Right renal cortex interstitium (tissue), 3 donors: ENCODE results near the gene CCL24. TPM values are rescaled to one million over a fixed set of nuclear protein-coding genes. Genes with fewer than 3 reads are reported as not detected.
A peak's percentile ranks its signal among the peaks of the same experiment; 100 is the strongest.
"Not testable (repeated sequence)": the region's sequence is repeated elsewhere in the genome, so short reads cannot be mapped to it uniquely, and the experiment has no call there.

ENCODE experiments used
- DNase-seq, 3 donors: peaks; one replicate each; pipeline ENCODE4 v3.0.0-alpha.2; 2013; ENCODE audit warnings: low read depth in 3 of 3, low spot score in 2 of 3
- polyA plus RNA-seq, 3 donors: library from polyadenylated mRNA; unstranded; fragments of 120-200 nt; gene quantifications; one replicate each; pipeline ENCODE4 v1.2.1, GENCODE V29; 2013; ENCODE audit not compliant: insufficient read length in 3 of 3

Gene CCL24
- polyA plus RNA-seq, 3 donors: 0.36 TPM; not detected in 2

DNA sequence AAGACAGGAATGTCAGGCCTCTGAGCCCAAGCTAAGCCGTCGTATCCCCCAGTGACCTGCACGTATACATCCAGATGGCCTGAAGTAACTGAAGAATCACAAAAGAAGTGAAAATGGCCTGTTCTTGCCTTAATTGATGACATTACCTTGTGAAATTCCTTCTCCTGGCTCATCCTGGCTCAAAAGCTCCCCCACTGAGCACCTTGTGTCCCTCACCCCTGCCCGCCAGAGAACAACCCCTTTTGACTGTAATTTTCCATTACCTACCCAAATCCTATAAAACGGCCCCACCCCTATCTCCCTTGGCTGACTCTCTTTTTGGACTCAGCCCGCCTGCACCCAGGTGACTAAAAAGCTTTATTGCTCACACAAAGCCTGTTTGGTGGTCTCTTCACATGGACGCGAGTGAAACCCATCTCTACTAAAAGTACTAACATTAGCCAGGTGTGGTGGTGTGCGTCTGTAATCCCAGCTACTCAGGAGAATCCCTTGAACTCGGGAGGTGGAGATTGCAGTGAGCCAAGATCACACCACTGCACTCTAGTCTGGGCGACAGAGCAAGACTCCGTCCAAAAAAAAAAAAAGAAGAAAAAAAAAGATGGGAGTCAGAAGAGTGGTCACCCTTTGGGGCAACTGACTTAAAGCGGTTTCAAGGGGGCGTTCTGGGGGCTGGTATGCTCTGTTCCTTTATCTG, 25.3 kb downstream of the CCL24 start:
- DNase-seq: not testable (repeated sequence)

DNA sequence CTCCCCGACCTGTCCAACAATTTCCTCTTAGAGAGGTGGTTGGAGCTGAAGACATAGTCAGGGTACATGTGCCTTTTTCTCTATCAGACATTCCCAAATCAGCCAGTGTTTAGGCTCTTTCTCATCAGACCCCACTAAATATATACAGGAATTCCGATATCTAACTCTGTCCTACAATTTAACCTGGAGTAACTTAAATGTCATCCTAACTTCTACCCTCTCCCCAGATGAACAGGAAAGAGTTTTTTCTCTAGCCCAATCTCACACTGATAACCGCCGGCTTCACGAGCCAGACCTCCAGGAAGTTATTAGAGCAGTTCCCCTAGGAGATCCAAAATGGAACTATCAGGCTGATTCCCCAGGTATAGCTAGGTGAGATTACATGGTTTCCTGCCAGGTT, 30.5 kb downstream of the CCL24 start:
- not testable (repeated sequence) for DNase-seq

DNA sequence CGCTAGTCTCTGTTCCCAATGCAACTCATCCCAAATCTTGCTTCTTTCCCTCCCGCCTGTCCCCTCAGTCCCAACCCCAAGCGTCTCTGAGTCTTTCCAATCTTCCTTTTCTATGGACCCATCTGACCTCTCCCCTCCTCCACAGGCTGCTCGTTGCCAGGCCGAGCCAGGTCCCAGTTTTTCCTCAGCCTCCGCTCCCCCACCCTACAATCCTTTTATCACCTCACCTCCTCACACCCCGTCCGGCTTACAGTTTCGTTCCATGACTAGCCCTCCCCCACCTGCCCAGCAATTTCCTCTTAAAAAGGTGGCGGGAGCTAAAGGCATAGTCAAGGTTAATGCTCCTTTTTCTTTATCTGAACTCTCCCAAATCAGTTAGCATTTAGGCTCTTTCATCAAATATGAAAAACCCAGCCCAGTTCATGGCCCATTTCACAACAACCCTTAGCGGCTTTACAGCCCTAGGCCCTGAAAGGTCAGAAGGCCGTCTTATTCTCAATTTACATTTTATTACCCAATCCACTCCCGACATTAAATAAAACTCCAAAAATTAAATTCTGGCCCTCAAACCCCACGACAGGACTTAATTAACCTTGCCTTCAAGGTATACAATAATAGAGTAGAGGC, 32.8 kb downstream of the CCL24 start:
- not testable (repeated sequence) for DNase-seq

DNA sequence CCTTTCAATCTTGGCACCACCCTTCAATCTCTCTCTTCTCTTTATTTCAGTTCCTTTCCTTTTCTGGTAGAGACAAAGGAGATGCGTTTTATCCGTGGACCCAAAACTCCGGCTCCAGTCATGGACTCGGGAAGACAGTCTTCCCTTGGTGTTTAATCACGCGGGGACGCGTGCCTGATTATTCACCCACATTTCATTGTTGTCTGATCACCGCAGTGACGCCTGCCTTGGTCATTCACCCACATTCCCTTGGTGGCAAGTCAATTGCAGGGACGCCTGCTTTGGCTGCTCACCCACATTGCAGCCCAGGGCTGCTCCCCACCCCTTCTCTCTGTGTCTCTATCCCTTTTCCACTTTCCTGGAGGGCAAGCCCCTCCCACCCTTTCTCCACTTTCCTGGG, 34.1 kb downstream of the CCL24 start:
- not testable (repeated sequence) for DNase-seq

DNA sequence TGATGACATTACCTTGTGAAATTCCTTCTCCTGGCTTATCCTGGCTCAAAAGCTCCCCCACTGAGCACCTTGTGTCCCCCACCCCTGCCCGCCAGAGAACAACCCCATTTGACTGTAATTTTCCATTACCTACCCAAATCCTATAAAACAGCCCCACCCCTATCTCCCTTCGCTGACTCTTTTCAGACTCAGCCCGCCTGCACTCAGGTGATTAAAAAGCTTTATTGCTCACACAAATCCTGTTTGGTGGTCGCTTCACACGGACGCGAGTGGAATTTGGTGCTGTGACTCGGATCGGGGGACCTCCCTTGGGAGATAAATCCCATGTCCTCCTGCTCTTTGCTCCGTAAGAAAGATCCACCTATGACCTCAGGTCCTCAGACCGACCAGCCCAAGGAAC, 34.6 kb downstream of the CCL24 start:
- DNase-seq: not testable (repeated sequence)

DNA sequence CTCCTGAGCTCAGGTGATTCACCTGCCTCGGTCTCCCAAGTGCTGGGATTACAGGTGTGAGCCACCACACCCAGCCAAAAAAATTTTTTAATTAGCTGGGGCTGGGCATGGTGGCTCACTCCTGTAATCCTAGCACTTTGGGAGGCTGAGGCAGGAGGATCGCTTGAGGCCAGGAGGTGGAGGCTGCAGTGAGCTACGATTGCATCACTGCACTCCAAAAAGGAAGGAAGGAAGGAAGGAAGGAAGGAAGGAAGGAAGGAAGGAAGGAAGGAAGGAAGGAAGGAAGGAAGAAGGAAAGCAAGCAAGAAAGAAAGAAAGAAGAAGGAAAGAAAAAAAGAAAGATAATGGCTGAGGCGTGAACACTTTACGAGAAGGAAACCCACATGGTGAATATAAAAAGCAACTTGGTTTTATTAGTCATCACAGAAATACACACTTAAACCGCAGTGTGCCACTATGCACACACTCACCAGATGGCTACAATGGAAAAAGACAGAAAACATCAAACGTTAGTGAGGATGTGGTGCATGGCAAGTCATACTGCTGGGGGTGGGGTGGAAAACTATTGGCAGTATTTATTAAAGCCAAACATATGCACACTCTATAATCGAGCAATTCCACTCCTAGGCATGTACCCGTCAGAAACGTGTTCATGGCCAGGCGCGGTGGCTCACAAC, 37.2 kb downstream of the CCL24 start:
- DNase-seq: no peak

DNA sequence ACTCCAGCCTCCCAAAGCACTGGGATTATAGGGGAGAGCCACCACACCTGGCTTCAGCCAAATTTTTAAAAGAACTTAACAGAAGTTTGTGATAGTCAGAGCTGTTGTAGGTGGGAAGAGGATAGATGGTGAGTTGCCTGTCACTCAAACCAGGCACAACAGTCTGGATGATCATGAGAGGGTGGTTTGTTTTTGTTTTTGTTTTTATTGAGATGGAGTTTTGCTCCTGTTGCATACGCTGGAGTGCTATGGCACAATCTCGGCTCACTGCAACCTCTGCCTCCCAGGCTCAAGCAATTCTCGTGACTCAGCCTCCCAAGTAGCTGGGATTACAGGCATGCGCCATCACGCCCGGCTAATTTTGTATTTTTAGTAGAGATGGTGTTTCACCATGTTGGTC, 39.6 kb downstream of the CCL24 start:
- not testable (repeated sequence) for DNase-seq

DNA sequence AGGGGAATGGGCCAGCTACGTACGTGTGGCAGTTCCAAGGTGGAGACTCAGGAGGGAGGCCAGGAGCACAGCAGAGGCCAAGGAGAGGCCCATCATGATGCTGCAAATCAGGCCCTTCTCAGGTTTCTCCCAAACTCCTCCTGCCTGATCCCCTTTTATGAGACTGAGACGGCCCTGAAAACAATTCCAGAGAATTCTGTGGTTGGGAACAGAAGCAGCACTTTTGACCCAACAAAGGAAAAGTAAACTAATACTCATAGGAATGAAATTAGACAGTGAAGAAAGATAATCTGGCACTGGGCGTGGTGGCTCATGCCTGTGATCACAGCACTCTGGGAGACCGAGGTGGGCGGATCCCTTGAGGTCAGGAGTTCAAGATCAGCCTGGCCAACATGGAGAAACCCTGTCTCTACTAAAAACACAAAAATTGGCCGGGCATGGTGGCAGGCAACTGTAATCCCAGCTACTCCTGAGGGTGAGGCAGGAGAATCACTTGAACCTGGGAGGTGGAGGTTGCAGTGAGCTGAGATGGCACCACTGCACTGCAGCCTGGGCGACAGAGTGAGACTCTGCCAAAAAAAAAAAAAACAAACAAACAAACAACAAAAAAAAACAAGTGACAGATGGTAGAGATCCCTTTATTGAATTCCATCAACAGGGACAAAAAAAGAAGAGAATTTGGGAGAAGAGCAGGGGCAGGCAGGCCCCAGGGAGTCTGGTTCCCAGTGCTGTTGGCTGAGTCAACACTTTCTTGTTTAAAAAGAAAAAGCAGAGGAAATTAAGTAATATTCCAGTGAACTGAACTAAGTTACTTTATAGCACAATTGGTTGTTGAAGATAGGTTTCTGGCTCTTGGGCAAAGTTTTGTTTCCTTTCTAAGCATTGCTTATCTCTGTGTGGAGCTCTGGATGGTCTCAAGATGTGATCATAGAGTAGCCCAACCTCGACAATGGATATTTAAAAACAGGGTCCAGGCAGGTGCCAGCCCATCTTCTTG, 41.2 kb downstream of the CCL24 start, which contains the start of gene CCL26:
Gene CCL26, minus strand, starts transcription at position 131 of the 997 bp plus-strand sequence. Its CDS starts 35 bp downstream, at position 96.
- no peak for DNase-seq

DNA sequence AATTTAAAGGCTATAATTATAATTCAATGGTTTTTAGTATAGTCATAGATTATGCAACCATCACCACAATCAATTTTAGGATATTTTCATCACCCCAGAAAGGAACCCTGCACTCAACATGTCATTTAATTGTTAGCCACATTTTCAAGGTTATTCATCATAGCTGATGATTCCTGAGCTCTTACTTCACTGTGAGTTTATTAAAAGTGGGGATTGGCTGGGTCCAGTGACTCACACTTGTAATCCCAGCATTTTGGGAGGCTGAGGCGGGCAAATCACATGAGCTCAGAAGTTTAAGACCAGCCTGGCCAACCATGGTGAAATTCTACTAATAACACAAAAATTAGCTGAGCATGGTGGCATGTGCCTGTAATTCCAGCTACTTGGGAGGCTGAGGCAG, 42.4 kb downstream of the CCL24 start:
- DNase-seq: no peak

DNA sequence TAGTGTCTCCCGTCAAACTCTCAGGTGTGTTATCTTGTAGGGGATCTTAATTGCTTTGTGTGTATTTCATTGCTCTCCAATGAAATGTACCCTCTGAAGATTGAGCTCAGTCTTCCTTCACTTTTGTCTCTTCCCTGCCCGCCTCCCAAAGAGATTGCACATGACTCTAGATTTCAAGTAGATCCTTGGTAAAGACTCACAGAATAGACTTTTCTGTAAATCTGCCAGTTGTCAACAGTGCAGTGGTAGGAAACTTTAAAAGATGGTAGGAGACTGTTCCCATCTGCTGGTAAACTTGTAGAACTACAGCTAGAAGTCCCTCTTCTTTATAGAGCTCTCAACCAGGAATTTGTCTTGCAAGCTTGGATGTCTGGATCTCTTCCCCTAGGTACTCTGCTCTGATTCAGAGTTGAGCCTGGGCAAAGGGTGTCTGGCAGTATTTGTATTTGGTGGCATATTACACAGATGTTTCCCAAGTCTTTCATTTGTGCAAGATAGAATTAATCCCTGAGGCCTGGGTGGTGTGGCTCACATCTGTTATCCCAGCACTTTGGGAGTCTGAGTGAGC, 51.2 kb downstream of the CCL24 start:
- peak in 1 of 3 donors; percentile 41 for DNase-seq

DNA sequence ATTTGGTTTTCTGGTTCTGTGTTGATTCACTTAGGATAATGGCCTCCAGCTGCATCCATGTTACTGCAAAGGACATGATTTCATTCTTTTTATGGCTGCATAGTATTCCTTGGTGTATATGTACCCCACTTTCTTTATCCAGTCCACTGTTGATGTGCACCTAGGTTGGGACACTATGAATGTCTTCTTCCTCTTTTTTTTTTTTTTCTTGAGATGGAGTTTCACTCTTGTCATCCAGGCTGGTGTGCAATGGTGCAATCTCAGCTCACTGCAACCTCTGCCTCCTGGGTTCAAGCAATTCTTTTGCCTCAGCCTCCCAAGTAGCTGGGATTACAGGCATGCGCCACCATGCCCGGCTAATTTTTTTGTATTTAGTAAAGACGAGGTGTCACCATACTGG, 51.8 kb downstream of the CCL24 start:
- not testable (repeated sequence) for DNase-seq

Other genes starting within 250 kb of the CCL24 start
- 10 to 100 TPM; 34.5 to 38.7 (median 37.6) TPM for gene HIP1, start 74.9 kb downstream of the CCL24 start, polyA plus RNA-seq
- not detected for gene CCL26, start 41.6 kb downstream of the CCL24 start, polyA plus RNA-seq
- 10 to 100 TPM; 55.4 to 65.8 (median 55.4) TPM for gene RHBDD2, start 65.2 kb upstream of the CCL24 start, polyA plus RNA-seq
- 10 to 100 TPM; 53.9 to 56.4 (median 55.2) TPM for gene POR, start 101.3 kb upstream of the CCL24 start, polyA plus RNA-seq
- 10 to 100 TPM; 50.8 to 63.5 (median 62.2) TPM for gene TMEM120A, start 180.8 kb upstream of the CCL24 start, polyA plus RNA-seq
- gene STYXL1, start 234.2 kb upstream of the CCL24 start, polyA plus RNA-seq: 10 to 100 TPM; 42.8 to 54.1 (median 53.0) TPM
- 100 to 1,000 TPM; 204 to 221 (median 212) TPM for gene MDH2, start 234.3 kb upstream of the CCL24 start, polyA plus RNA-seq